Measurements from ENCODE around the gene NFASC. TPM values are rescaled to one million over a fixed set of nuclear protein-coding genes. Genes with fewer than 3 reads are reported as not detected.

NFASC gene
- total RNA-seq, 4 donors from 2014 or later, result 0.68 to 2.8 (median 1.7) TPM

DNA sequence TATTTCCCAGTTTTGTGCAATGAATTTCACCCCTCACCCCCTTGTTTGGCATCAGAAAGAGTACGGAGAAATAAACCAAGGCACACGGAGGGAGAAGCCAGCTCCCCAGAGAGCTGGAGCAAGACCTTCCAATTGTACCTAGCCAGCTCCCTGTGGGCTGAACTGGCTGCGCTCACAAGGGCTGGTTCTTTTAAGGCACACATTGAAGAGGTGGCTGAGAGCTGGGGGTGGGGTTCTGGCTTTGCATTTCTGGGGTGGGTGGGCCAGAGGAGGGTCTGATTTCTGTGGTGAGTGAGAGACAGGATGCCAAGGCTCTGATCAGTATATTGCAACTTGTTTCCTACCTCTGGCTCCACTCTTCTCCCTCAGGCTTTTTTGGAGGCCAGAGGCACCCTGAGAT lies 39.5 kb upstream of the NFASC start:
- TF ChIP-seq CTCF (IDR thresholded peaks at IDR 0.05; ENCODE audit: low read depth), result no peak

GRCh38 chr1:204834336-204834735 lies 36.3 kb upstream of the NFASC start:
- TF ChIP-seq CTCF (IDR thresholded peaks at IDR 0.05; ENCODE audit: low read depth), result no peak

- no peak for TF ChIP-seq CTCF (IDR thresholded peaks at IDR 0.05; ENCODE audit: low read depth)
These were observed 35.9 kb upstream of the NFASC start for GRCh38 chr1:204834752-204835151.

DNA sequence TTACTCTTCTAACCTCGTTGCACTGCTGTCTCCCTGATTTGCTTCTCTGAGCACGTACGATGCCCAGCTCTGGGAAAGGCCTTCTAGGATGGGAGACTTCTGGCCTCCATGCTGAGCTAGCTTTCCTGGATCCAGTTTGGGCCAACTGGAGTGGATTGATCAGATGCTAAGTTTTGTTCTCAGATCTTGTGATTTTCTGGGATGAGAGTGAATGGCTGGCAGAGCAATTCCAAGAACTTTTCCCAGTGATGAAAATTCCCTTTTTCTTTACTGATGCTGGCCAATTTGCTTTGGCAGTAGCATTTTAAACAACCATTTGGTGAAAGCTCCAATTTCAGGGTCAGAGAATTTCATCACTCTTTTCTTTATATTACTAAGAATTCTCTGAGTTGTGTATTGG lies 34.9 kb upstream of the NFASC start:
- no peak for TF ChIP-seq CTCF (IDR thresholded peaks at IDR 0.05; ENCODE audit: low read depth)

- TF ChIP-seq CTCF (IDR thresholded peaks at IDR 0.05; ENCODE audit: low read depth), result no peak
These were observed 33.8 kb upstream of the NFASC start for GRCh38 chr1:204836856-204837255.

GRCh38 chr1:204837440-204838084 lies 33.1 kb upstream of the NFASC start:
- no peak for TF ChIP-seq CTCF (IDR thresholded peaks at IDR 0.05; ENCODE audit: low read depth)

DNA sequence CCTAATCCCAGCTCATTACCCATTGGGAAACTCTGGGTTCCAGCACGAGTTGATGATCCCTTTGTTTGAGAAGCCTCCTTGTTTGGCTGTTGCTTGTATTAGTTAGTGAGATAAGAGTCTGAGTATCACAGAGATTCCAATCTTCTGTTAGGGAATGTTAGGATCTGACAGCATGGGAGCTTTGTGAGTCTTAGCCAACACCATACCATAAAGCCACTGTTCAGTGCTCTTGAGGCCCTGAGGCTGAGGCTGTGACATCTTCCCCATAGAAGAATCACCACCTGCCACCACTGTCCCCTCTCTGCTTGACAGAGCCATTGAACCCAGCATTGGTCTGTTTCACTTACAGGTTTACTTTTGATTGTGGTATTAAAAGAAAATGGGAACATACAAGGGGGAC lies 29.3 kb upstream of the NFASC start:
- no peak for TF ChIP-seq CTCF (IDR thresholded peaks at IDR 0.05; ENCODE audit: low read depth)
